Measurements from ENCODE around the gene KRTAP10-12. TPM values are rescaled to one million over a fixed set of nuclear protein-coding genes. Genes with fewer than 3 reads are reported as not detected.

The KRTAP10-12 gene
- polyA plus RNA-seq, 1 experiment: not detected

DNA sequence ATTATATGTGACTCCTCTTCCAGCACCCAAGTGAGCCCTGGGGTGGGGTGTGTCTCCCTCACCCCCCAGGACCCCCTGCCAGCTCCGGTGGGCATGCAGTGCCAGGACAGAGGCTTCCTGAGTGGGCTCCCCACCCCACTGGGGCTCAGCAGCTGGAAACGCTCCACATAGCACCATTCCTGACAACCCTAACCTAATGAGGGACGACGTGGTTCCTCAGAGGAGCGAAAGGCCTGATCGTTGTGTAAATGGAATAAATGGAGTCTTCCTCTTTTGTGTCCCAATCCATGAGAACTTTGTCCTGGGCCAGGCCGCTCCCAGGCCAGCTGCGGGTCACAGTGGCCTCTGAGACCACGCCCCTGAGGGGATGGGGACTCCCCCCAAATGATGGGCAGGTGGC lies 16.2 kb downstream of the KRTAP10-12 start:
- CTCF ChIA-PET: no interaction called here
- Histone ChIP-seq H3K4me3 (ENCODE audit: low read depth, low read length) (no peak overlapping the region), H3K27ac (ENCODE audit: low read depth, low read length) (no peak overlapping the region), H3K9me3 (ENCODE audit: control insufficient read depth, insufficient read depth, low read length) (no peaks in the 10 kb centered on the region; the same call in 1 of the 2 replicates), H3K27me3 (ENCODE audit: control insufficient read depth, insufficient read depth, low read length) (peaks cover 65% of the 10 kb centered on the region)
- TF ChIP-seq, protein P1, sequence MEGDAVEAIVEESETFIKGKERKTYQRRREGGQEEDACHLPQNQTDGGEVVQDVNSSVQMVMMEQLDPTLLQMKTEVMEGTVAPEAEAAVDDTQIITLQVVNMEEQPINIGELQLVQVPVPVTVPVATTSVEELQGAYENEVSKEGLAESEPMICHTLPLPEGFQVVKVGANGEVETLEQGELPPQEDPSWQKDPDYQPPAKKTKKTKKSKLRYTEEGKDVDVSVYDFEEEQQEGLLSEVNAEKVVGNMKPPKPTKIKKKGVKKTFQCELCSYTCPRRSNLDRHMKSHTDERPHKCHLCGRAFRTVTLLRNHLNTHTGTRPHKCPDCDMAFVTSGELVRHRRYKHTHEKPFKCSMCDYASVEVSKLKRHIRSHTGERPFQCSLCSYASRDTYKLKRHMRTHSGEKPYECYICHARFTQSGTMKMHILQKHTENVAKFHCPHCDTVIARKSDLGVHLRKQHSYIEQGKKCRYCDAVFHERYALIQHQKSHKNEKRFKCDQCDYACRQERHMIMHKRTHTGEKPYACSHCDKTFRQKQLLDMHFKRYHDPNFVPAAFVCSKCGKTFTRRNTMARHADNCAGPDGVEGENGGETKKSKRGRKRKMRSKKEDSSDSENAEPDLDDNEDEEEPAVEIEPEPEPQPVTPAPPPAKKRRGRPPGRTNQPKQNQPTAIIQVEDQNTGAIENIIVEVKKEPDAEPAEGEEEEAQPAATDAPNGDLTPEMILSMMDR (IDR thresholded peaks at IDR 0.05; ENCODE audit: low read depth, low read length): no peak
- POLR2A ChIA-PET: no interaction called here
- no peak for DNase-seq (ENCODE audit: low read depth, low spot score)

GRCh38 chr21:44713846-44714245 lies 16.9 kb downstream of the KRTAP10-12 start:
- DNase-seq (ENCODE audit: low read depth, low spot score): no peak
- Histone ChIP-seq H3K4me3 (ENCODE audit: low read depth, low read length) (no peak overlapping the region), H3K27me3 (ENCODE audit: control insufficient read depth, insufficient read depth, low read length) (peaks cover 64% of the 10 kb centered on the region), H3K27ac (ENCODE audit: low read depth, low read length) (no peak overlapping the region), H3K9me3 (ENCODE audit: control insufficient read depth, insufficient read depth, low read length) (no peaks in the 10 kb centered on the region; the same call in 1 of the 2 replicates)
- ChIA-PET POLR2A (no interaction called here), CTCF (no interaction called here)
- TF ChIP-seq, protein P1 (IDR thresholded peaks at IDR 0.05; ENCODE audit: low read depth, low read length): no peak

DNA sequence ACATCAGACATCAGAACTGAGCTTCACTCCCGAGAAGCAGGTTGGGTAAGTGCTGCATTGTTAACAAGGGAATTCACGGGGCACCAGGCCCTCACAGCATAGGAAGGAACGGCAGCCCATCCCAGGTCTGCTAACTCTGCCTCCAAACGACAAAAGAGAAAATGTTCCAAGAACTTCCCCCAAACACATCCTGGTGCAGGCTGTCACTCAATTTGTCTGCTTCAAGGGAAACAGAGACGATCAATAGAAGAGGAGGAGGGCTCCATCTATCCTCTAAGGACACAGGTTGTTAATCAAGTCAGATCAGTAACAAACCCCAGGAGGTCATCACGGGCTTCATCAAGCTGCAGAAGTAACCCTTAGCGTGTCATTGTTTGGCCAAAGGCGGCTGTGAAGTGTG lies 17.9 kb downstream of the KRTAP10-12 start:
- DNase-seq (ENCODE audit: low read depth, low spot score): no peak
- ChIA-PET POLR2A (no interaction called here), CTCF (no interaction called here)
- TF ChIP-seq, protein P1 (IDR thresholded peaks at IDR 0.05; ENCODE audit: low read depth, low read length): no peak
- Histone ChIP-seq H3K27me3 (ENCODE audit: control insufficient read depth, insufficient read depth, low read length) (peaks cover 59% of the 10 kb centered on the region), H3K9me3 (ENCODE audit: control insufficient read depth, insufficient read depth, low read length) (no peaks in the 10 kb centered on the region; the same call in 1 of the 2 replicates), H3K27ac (ENCODE audit: low read depth, low read length) (no peak overlapping the region), H3K4me3 (ENCODE audit: low read depth, low read length) (no peak overlapping the region)

GRCh38 chr21:44716984-44717383 lies 20.0 kb downstream of the KRTAP10-12 start:
- Histone ChIP-seq H3K4me3 (ENCODE audit: low read depth, low read length) (no peak overlapping the region), H3K27ac (ENCODE audit: low read depth, low read length) (no peak overlapping the region), H3K27me3 (ENCODE audit: control insufficient read depth, insufficient read depth, low read length) (peaks cover 48% of the 10 kb centered on the region), H3K9me3 (ENCODE audit: control insufficient read depth, insufficient read depth, low read length) (no peaks in the 10 kb centered on the region)
- TF ChIP-seq, protein P1 (IDR thresholded peaks at IDR 0.05; ENCODE audit: low read depth, low read length): no peak
- DNase-seq (ENCODE audit: low read depth, low spot score): no peak
- ChIA-PET POLR2A (no interaction called here), CTCF (no interaction called here)

GRCh38 chr21:44718093-44718492 lies 21.1 kb downstream of the KRTAP10-12 start:
- ChIA-PET CTCF (no interaction called here), POLR2A (no interaction called here)
- no peak for DNase-seq (ENCODE audit: low read depth, low spot score)
- no peak overlapping the region for H3K27ac ChIP-seq (ENCODE audit: low read depth, low read length)
- peaks cover 44% of the 10 kb centered on the region for H3K27me3 ChIP-seq (ENCODE audit: control insufficient read depth, insufficient read depth, low read length)
- TF ChIP-seq, protein P1 (IDR thresholded peaks at IDR 0.05; ENCODE audit: low read depth, low read length): no peak
- no peak overlapping the region for H3K4me3 ChIP-seq (ENCODE audit: low read depth, low read length)
- no peaks in the 10 kb centered on the region for H3K9me3 ChIP-seq (ENCODE audit: control insufficient read depth, insufficient read depth, low read length)

Measured in AG04450 (cell line).